Rectal smooth muscle tissue (tissue), 1 donor: ENCODE results near the gene RUVBL2.
A peak's percentile ranks its signal among the peaks of the same experiment; 100 is the strongest.

ENCODE experiments used
- H3K27ac ChIP-seq: one replicate; pipeline ENCODE4 v1.7.0; 2013; ENCODE audit warnings: low read depth, low read length, inconsistent platforms
- H3K27me3 ChIP-seq: one replicate; pipeline ENCODE4 v1.7.0; 2013; ENCODE audit warnings: low read length; ENCODE audit not compliant: control insufficient read depth, insufficient read depth
- H3K36me3 ChIP-seq: one replicate; pipeline ENCODE4 v1.7.0; 2013; ENCODE audit warnings: low read length; ENCODE audit not compliant: control insufficient read depth, insufficient read depth
- H3K4me1 ChIP-seq: one replicate; pipeline ENCODE4 v1.7.0; 2013; ENCODE audit warnings: low read length; ENCODE audit not compliant: control insufficient read depth, insufficient read depth
- H3K4me3 ChIP-seq: one replicate; pipeline ENCODE4 v1.7.0; 2013; ENCODE audit warnings: low read length
- H3K9ac ChIP-seq: one replicate; pipeline ENCODE4 v1.7.0; 2013; ENCODE audit warnings: low read length

The RUVBL2 gene

GRCh38 chr19:48986211-48986610, 7.5 kb upstream of the RUVBL2 start:
- Histone ChIP-seq H3K36me3 (peaks cover 28% of the 10 kb centered on the region), H3K9ac (no peak overlapping the region)

GRCh38 chr19:48987323-48987722, 6.4 kb upstream of the RUVBL2 start:
- H3K36me3 ChIP-seq: peaks cover 25% of the 10 kb centered on the region
- no peak overlapping the region for H3K27ac ChIP-seq
- no peak overlapping the region for H3K4me3 ChIP-seq
- H3K9ac ChIP-seq: no peak overlapping the region
- H3K4me1 ChIP-seq: peaks cover 8% of the 10 kb centered on the region
- H3K27me3 ChIP-seq: no peaks in the 10 kb centered on the region

More at GRCh38 chr19:48986211-48986610, 7.5 kb upstream of the RUVBL2 start:
- Histone ChIP-seq H3K4me1 (no peaks in the 10 kb centered on the region), H3K27me3 (no peaks in the 10 kb centered on the region), H3K4me3 (no peak overlapping the region), H3K27ac (no peak overlapping the region)

GRCh38 chr19:48988286-48988685, 5.4 kb upstream of the RUVBL2 start:
- no peak overlapping the region for H3K9ac ChIP-seq
- H3K27me3 ChIP-seq: no peaks in the 10 kb centered on the region
- no peak overlapping the region for H3K4me3 ChIP-seq
- no peak overlapping the region for H3K27ac ChIP-seq
- H3K36me3 ChIP-seq: peaks cover 22% of the 10 kb centered on the region
- peaks cover 8% of the 10 kb centered on the region for H3K4me1 ChIP-seq

GRCh38 chr19:48988860-48989259, 4.8 kb upstream of the RUVBL2 start:
- peaks cover 22% of the 10 kb centered on the region for H3K36me3 ChIP-seq
- no peak overlapping the region for H3K9ac ChIP-seq
- no peaks in the 10 kb centered on the region for H3K27me3 ChIP-seq
- no peak overlapping the region for H3K27ac ChIP-seq
- peaks cover 8% of the 10 kb centered on the region for H3K4me1 ChIP-seq
- no peak overlapping the region for H3K4me3 ChIP-seq

GRCh38 chr19:48989701-48990291, 3.9 kb upstream of the RUVBL2 start:
- Histone ChIP-seq H3K4me1 (peaks cover 11% of the 10 kb centered on the region), H3K4me3 (no peak overlapping the region), H3K36me3 (peaks cover 22% of the 10 kb centered on the region), H3K27me3 (no peaks in the 10 kb centered on the region), H3K9ac (no peak overlapping the region), H3K27ac (no peak overlapping the region)

- Histone ChIP-seq H3K4me3 (no peak overlapping the region), H3K27ac (no peak overlapping the region), H3K4me1 (peaks cover 11% of the 10 kb centered on the region), H3K27me3 (no peaks in the 10 kb centered on the region), H3K9ac (no peak overlapping the region), H3K36me3 (peaks cover 16% of the 10 kb centered on the region)
Observed at GRCh38 chr19:48990400-48990799, 3.3 kb upstream of the RUVBL2 start.

- Histone ChIP-seq H3K4me3 (peak overlapping the region; percentile 91), H3K36me3 (peaks cover 10% of the 10 kb centered on the region), H3K27ac (no peak overlapping the region), H3K9ac (peak overlapping the region; percentile 54), H3K4me1 (peaks cover 11% of the 10 kb centered on the region), H3K27me3 (no peaks in the 10 kb centered on the region)
Observed at GRCh38 chr19:48991011-48991609, 2.6 kb upstream of the RUVBL2 start.

GRCh38 chr19:48991873-48992580, 1.7 kb upstream of the RUVBL2 start:
- peak overlapping the region; percentile 91 for H3K4me3 ChIP-seq
- H3K9ac ChIP-seq: peak overlapping the region; percentile 77
- H3K27ac ChIP-seq: peak overlapping the region; percentile 86
- H3K4me1 ChIP-seq: peaks cover 11% of the 10 kb centered on the region
- H3K27me3 ChIP-seq: no peaks in the 10 kb centered on the region
- peaks cover 9% of the 10 kb centered on the region for H3K36me3 ChIP-seq

- no peaks in the 10 kb centered on the region for H3K27me3 ChIP-seq
- peak overlapping the region; percentile 86 for H3K27ac ChIP-seq
- peak overlapping the region; percentile 77 for H3K9ac ChIP-seq
- H3K4me3 ChIP-seq: peak overlapping the region; percentile 91
- H3K4me1 ChIP-seq: peaks cover 11% of the 10 kb centered on the region
- H3K36me3 ChIP-seq: peaks cover 9% of the 10 kb centered on the region
Observed at GRCh38 chr19:48992581-48993174, 1.0 kb upstream of the RUVBL2 start.

GRCh38 chr19:48994035-48994386, 324 bp downstream of the RUVBL2 start:
- H3K4me1 ChIP-seq: peaks cover 11% of the 10 kb centered on the region
- H3K4me3 ChIP-seq: peak overlapping the region; percentile 79
- H3K27ac ChIP-seq: peak overlapping the region; percentile 95
- peak overlapping the region; percentile 19 for H3K9ac ChIP-seq
- H3K36me3 ChIP-seq: peaks cover 5% of the 10 kb centered on the region
- H3K27me3 ChIP-seq: no peaks in the 10 kb centered on the region

GRCh38 chr19:48997972-48998371, 4.3 kb downstream of the RUVBL2 start:
- H3K27me3 ChIP-seq: no peaks in the 10 kb centered on the region
- H3K4me3 ChIP-seq: no peak overlapping the region
- H3K9ac ChIP-seq: no peak overlapping the region
- H3K36me3 ChIP-seq: no peaks in the 10 kb centered on the region
- peaks cover 3% of the 10 kb centered on the region for H3K4me1 ChIP-seq
- no peak overlapping the region for H3K27ac ChIP-seq

GRCh38 chr19:48999481-49000325, 6.0 kb downstream of the RUVBL2 start:
- no peaks in the 10 kb centered on the region for H3K27me3 ChIP-seq
- no peaks in the 10 kb centered on the region for H3K36me3 ChIP-seq
- H3K4me3 ChIP-seq: no peak overlapping the region
- no peak overlapping the region for H3K9ac ChIP-seq
- no peaks in the 10 kb centered on the region for H3K4me1 ChIP-seq
- no peak overlapping the region for H3K27ac ChIP-seq
